HEK293T (cell line): Measurements from ENCODE around the gene PPP2R5C.

ENCODE experiments used
- CTCF ChIA-PET: fragments of 350-600 bp; formaldehyde crosslinking; extraction: SDS; loops from one replicate; lab custom pipeline; 2021; ENCODE audit warnings: antibody characterized with exemption, inconsistent platforms; lab: Yijun Ruan, JAX
- POLR2A ChIA-PET: fragments of 350-600 bp; formaldehyde crosslinking; extraction: SDS; loops from one replicate; lab custom pipeline; 2020; ENCODE audit warnings: antibody characterized with exemption, inconsistent platforms; lab: Yijun Ruan, JAX
- DNase-seq: peaks from one replicate; pipeline ENCODE4 v3.0.0; 2012; ENCODE audit warnings: mixed read lengths; ENCODE audit errors: extremely low spot score
- ARNT ChIP-seq: fragments of 450-650 bp; IDR thresholded peaks from 2 replicates; pipeline ENCODE4 v1.6.1; 2017; ENCODE audit warnings: mild to moderate bottlenecking
- BHLHE40 ChIP-seq: fragments of 450-650 bp; IDR thresholded peaks from 2 replicates; pipeline ENCODE4 v1.6.1; 2016; ENCODE audit warnings: mild to moderate bottlenecking, moderate library complexity, borderline replicate concordance
- CTBP1 ChIP-seq: fragments of 450-650 bp; IDR thresholded peaks from 2 replicates; pipeline ENCODE4 v1.6.1; 2016; ENCODE audit warnings: borderline replicate concordance
- ELF4 ChIP-seq: fragments of 450-650 bp; IDR thresholded peaks from 2 replicates; pipeline ENCODE4 v1.6.1; 2017; ENCODE audit warnings: antibody characterized with exemption
- FOXA1 ChIP-seq: fragments of 450-650 bp; IDR thresholded peaks from 2 replicates; pipeline ENCODE4 v1.6.1; 2016; ENCODE audit warnings: mild to moderate bottlenecking
- FOXK2 ChIP-seq: fragments of 450-650 bp; IDR thresholded peaks from 2 replicates; pipeline ENCODE4 v1.6.1; 2016; ENCODE audit warnings: mild to moderate bottlenecking
- FOXM1 ChIP-seq: fragments of 450-650 bp; IDR thresholded peaks from 2 replicates; pipeline ENCODE4 v1.6.1; 2017; ENCODE audit warnings: mild to moderate bottlenecking, borderline replicate concordance
- HDGF ChIP-seq: fragments of 450-650 bp; IDR thresholded peaks from 2 replicates; pipeline ENCODE4 v1.6.1; 2017; ENCODE audit warnings: antibody characterized with exemption, borderline replicate concordance
- L3MBTL2 ChIP-seq: fragments of 450-650 bp; conservative IDR thresholded peaks from 2 replicates; pipeline ENCODE4 v1.6.1; 2016; ENCODE audit warnings: mild to moderate bottlenecking
- LEF1 ChIP-seq: fragments of 450-650 bp; IDR thresholded peaks from 2 replicates; pipeline ENCODE4 v1.6.1; 2017; ENCODE audit warnings: mild to moderate bottlenecking, borderline replicate concordance
- NFRKB ChIP-seq: fragments of 450-650 bp; IDR thresholded peaks from 2 replicates; pipeline ENCODE4 v1.6.1; 2016; ENCODE audit warnings: mild to moderate bottlenecking, moderate library complexity
- SP1 ChIP-seq: fragments of 450-650 bp; IDR thresholded peaks from 2 replicates; pipeline ENCODE4 v1.6.1; 2017
- SUZ12 ChIP-seq: fragments of 450-650 bp; IDR thresholded peaks from 2 replicates; pipeline ENCODE4 v1.6.1; 2016; ENCODE audit warnings: mild to moderate bottlenecking
- TARDBP ChIP-seq: fragments of 450-650 bp; IDR thresholded peaks from 2 replicates; pipeline ENCODE4 v1.6.1; 2016
- ZNF384 ChIP-seq: fragments of 450-650 bp; IDR thresholded peaks from 2 replicates; pipeline ENCODE4 v1.6.1; 2016
- TF ChIP-seq, protein P1 (sequence below): fragments of 450-650 bp; IDR thresholded peaks from 2 replicates; pipeline ENCODE4 v1.6.1; 2016

The PPP2R5C gene

DNA sequence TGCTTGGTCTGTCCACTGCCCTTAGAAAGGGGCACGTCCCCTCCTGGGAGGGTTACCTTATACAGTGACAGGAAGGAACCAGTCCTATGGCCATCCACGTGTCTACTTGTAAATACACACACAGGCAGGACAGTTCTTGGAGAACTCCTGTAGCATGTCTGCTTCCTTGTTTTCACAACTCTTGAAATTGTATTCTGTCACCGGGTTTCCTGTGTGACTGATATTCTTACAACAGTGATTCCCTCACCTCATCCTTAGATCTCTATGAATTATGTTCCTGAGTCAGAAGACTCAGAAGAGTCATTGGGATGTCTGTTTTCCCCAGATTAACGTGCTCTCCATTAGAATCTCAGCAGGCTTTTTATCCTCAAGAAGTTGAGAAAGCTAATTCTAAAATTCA lies 158.8 kb downstream of the PPP2R5C start:
- POLR2A ChIA-PET: no interaction called here
- no peak for TF ChIP-seq BHLHE40
- TF ChIP-seq FOXA1: no peak
- no peak for TF ChIP-seq ARNT
- TF ChIP-seq, protein P1, sequence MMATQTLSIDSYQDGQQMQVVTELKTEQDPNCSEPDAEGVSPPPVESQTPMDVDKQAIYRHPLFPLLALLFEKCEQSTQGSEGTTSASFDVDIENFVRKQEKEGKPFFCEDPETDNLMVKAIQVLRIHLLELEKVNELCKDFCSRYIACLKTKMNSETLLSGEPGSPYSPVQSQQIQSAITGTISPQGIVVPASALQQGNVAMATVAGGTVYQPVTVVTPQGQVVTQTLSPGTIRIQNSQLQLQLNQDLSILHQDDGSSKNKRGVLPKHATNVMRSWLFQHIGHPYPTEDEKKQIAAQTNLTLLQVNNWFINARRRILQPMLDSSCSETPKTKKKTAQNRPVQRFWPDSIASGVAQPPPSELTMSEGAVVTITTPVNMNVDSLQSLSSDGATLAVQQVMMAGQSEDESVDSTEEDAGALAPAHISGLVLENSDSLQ: no peak
- no peak for TF ChIP-seq L3MBTL2
- no peak for TF ChIP-seq SUZ12
- no peak for TF ChIP-seq SP1
- no peak for TF ChIP-seq LEF1
- TF ChIP-seq NFRKB: no peak
- TF ChIP-seq ZNF384: no peak
- TF ChIP-seq FOXK2: no peak
- no peak for TF ChIP-seq CTBP1
- no peak for TF ChIP-seq TARDBP
- no peak for TF ChIP-seq FOXM1
- no peak for TF ChIP-seq HDGF
- TF ChIP-seq ELF4: no peak
- no peak for DNase-seq
- CTCF ChIA-PET: no interaction called here

DNA sequence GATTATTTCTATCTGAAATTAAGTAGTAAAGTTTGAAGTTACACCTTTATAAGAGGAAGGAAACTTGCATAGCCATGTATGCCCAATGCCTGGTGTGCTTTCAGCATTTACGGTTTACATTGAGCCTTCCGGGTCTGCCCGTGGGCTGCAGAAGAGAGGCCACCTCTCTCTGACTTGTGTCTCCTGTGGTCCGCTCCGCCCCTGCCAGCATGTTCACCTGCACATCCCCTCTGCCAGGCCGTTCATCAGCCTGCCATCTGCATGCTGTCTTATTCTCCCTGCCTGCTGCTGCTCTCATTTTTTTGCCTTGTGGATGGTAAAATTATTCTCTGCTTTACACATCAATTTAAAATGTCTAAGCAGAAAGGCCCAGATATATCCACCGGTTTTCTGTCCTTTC lies 161.4 kb downstream of the PPP2R5C start:
- CTCF ChIA-PET: no interaction called here
- DNase-seq: no peak
- POLR2A ChIA-PET: no interaction called here
- TF ChIP-seq HDGF (no peak), SUZ12 (no peak), LEF1 (no peak), NFRKB (no peak), BHLHE40 (no peak), TARDBP (no peak), CTBP1 (no peak), L3MBTL2 (no peak), FOXK2 (no peak), ARNT (no peak), ZNF384 (no peak), FOXM1 (no peak)
- TF ChIP-seq, protein P1: no peak

DNA sequence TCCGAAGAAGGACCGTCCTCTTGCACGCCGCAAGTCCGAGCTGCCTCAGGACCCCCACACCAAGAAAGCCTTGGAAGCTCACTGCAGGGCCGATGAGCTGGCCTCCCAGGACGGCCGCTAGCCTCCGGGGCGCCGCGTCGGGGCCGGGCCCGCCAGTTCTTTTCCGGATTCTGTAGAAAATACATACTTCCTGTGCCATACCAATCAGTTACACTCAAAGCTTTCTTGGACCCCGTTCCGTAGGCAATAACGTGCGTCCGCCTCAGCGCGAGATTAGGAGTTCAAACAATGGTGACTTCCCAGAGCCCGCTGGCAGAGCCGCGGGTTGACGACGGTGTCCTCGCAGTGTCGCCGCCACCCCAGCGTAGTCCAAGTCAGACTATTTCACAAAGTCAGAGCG lies 163.6 kb downstream of the PPP2R5C start:
- CTCF ChIA-PET: no interaction called here
- POLR2A ChIA-PET: no interaction called here
- no peak for DNase-seq
- TF ChIP-seq CTBP1 (no peak), LEF1 (no peak), SUZ12 (no peak), NFRKB (no peak), FOXM1 (no peak), ELF4 (no peak)
- TF ChIP-seq, protein P1: no peak

DNA sequence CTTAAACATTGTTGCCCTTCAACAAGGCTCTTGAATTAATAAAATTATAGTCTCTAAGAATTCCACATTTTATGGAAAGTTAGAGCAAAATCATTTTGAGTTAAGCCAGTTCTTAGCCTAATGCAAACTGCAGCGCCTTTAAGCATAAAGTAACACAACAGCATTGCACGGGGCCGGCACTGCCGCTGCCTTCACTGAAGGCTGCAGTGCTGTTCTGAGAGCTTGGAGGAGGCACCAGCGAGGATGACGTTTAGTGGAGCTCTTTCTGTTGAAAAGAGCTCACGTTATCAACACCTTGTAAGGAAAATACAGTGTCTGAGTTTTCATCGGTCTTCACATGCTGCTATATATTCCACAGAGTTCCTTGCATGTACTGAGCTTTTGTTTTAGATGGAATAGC lies 164.6 kb downstream of the PPP2R5C start:
- ChIA-PET POLR2A (no interaction called here), CTCF (interaction anchor here (0.6 to 0.8 kb wide), 2 partner anchors 155 to 853 kb away, joined by 3 read pairs; no protein-coding TSS in a partner anchor)
- no peak for DNase-seq
- TF ChIP-seq NFRKB (no peak), TARDBP (no peak), ZNF384 (no peak), L3MBTL2 (no peak), SUZ12 (no peak), ELF4 (no peak), SP1 (no peak), ARNT (no peak), BHLHE40 (no peak), FOXM1 (no peak), FOXK2 (no peak), CTBP1 (no peak), FOXA1 (no peak), HDGF (no peak), LEF1 (no peak)
- TF ChIP-seq, protein P1: no peak

DNA sequence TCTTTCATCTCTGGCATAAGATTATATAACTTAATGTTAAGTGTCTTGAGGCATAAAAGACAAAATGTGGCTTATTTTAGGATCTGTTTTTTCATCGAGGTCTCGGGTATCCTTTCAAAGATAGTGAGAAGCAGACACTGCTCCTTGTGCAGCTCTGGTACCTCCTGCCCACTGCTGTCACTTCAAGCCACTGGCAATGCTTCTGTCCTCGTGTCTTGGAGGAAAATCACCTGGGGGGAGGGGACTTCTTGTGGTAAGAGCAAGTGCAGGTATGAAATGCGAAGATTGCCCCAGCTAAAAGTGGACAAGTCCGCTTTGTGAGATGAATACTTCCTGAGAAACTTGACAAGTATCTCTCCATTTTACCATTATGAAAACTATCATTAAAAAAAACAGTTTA lies 165.1 kb downstream of the PPP2R5C start:
- CTCF ChIA-PET: interaction anchor here (0.8 kb wide), 1 partner anchor 853 kb away, joined by 3 read pairs; no protein-coding TSS in a partner anchor
- POLR2A ChIA-PET: no interaction called here
- no peak for TF ChIP-seq NFRKB
- TF ChIP-seq CTBP1: no peak
- no peak for TF ChIP-seq SP1
- TF ChIP-seq HDGF: no peak
- TF ChIP-seq LEF1: no peak
- no peak for DNase-seq

DNA sequence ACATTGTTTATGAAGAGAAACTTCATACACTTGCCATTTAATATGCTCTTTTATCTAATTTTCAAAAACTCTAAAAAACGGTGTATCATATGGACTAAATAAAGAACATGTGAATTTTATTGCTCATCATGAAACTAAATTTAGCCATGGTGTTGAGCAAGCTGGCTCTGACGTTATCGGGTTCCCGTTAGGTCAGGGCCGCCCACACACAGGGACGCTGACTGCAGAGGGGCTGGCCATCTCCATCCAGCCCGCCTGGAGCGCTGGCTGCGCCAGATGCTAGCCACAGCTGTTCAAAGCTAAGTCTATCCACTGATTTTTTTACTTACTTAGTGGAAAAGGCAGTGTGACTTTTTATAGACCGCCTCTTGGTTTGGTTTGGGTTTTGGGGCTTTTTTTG lies 166.3 kb downstream of the PPP2R5C start:
- CTCF ChIA-PET: no interaction called here
- POLR2A ChIA-PET: no interaction called here
- no peak for DNase-seq
- TF ChIP-seq ELF4 (no peak), TARDBP (no peak), HDGF (no peak), FOXA1 (no peak), L3MBTL2 (no peak), BHLHE40 (no peak), LEF1 (no peak), ARNT (no peak), NFRKB (no peak), SP1 (no peak), SUZ12 (no peak), ZNF384 (no peak), CTBP1 (no peak), FOXK2 (no peak), FOXM1 (no peak)
- TF ChIP-seq, protein P1: no peak
